Activated naive CD8-positive, alpha-beta T cell (primary cell): Measurements from ENCODE around the gene NAGK.

Source experiments
- H3K27ac Mint-ChIP-seq: one replicate; pipeline ENCODE4 v1.8.0; 2021; ENCODE audit warnings: mixed read lengths
- H3K27me3 Mint-ChIP-seq: one replicate; pipeline ENCODE4 v1.8.0; 2021; ENCODE audit warnings: mixed read lengths
- H3K36me3 Mint-ChIP-seq: one replicate; pipeline ENCODE4 v1.8.0; 2021; ENCODE audit warnings: mixed read lengths
- H3K4me1 Mint-ChIP-seq: one replicate; pipeline ENCODE4 v1.8.0; 2021; ENCODE audit warnings: low read depth, mixed read lengths
- H3K4me3 Mint-ChIP-seq: one replicate; pipeline ENCODE4 v1.8.0; 2021; ENCODE audit warnings: mild to moderate bottlenecking, mixed read lengths
- H3K9me3 Mint-ChIP-seq: one replicate; pipeline ENCODE4 v1.8.0; 2021; ENCODE audit warnings: low read depth, mixed read lengths

Gene NAGK

GRCh38 chr2:71063216-71063615 is 5.2 kb upstream of the NAGK start:
- no peaks in the 10 kb centered on the region for H3K36me3 Mint-ChIP-seq
- no peaks in the 10 kb centered on the region for H3K9me3 Mint-ChIP-seq
- H3K27ac Mint-ChIP-seq, result no peak overlapping the region
- H3K4me3 Mint-ChIP-seq, result no peak overlapping the region
- H3K4me1 Mint-ChIP-seq, result peaks cover 13% of the 10 kb centered on the region
- peaks cover 6% of the 10 kb centered on the region for H3K27me3 Mint-ChIP-seq

GRCh38 chr2:71064110-71064611 is 4.3 kb upstream of the NAGK start:
- Mint-ChIP-seq H3K4me1 (peaks cover 15% of the 10 kb centered on the region), H3K27ac (no peak overlapping the region), H3K27me3 (peaks cover 6% of the 10 kb centered on the region), H3K9me3 (no peaks in the 10 kb centered on the region), H3K4me3 (no peak overlapping the region), H3K36me3 (no peaks in the 10 kb centered on the region)

GRCh38 chr2:71064754-71065621 is 3.5 kb upstream of the NAGK start:
- Mint-ChIP-seq H3K36me3 (no peaks in the 10 kb centered on the region), H3K27ac (no peak overlapping the region), H3K27me3 (no peaks in the 10 kb centered on the region), H3K4me3 (no peak overlapping the region), H3K9me3 (no peaks in the 10 kb centered on the region), H3K4me1 (peaks cover 23% of the 10 kb centered on the region)

- Mint-ChIP-seq H3K4me3 (peak overlapping the region; percentile 54), H3K36me3 (no peaks in the 10 kb centered on the region), H3K4me1 (peaks cover 42% of the 10 kb centered on the region), H3K27ac (peak overlapping the region; percentile 99), H3K27me3 (no peaks in the 10 kb centered on the region), H3K9me3 (no peaks in the 10 kb centered on the region)
Observed at GRCh38 chr2:71066856-71067255, 1.6 kb upstream of the NAGK start.

GRCh38 chr2:71067567-71068217 is 756 bp upstream of the NAGK start:
- Mint-ChIP-seq H3K4me1 (peaks cover 49% of the 10 kb centered on the region), H3K27ac (peak overlapping the region; percentile 99), H3K9me3 (no peaks in the 10 kb centered on the region), H3K27me3 (no peaks in the 10 kb centered on the region), H3K36me3 (no peaks in the 10 kb centered on the region), H3K4me3 (peak overlapping the region; percentile 95)

GRCh38 chr2:71069376-71069775 is 928 bp downstream of the NAGK start:
- Mint-ChIP-seq H3K9me3 (no peaks in the 10 kb centered on the region), H3K27ac (peak overlapping the region; percentile 99), H3K4me1 (peaks cover 66% of the 10 kb centered on the region), H3K36me3 (peaks cover 6% of the 10 kb centered on the region), H3K4me3 (peak overlapping the region; percentile 95), H3K27me3 (no peaks in the 10 kb centered on the region)

- Mint-ChIP-seq H3K27me3 (no peaks in the 10 kb centered on the region), H3K36me3 (peaks cover 6% of the 10 kb centered on the region), H3K27ac (peak overlapping the region; percentile 99), H3K4me3 (peak overlapping the region; percentile 95), H3K9me3 (no peaks in the 10 kb centered on the region), H3K4me1 (peaks cover 66% of the 10 kb centered on the region)
Observed at GRCh38 chr2:71070294-71071093, 2.0 kb downstream of the NAGK start.

GRCh38 chr2:71071681-71072398 is 3.4 kb downstream of the NAGK start:
- Mint-ChIP-seq H3K4me3 (peak overlapping the region; percentile 95), H3K27ac (peak overlapping the region; percentile 97), H3K36me3 (peaks cover 6% of the 10 kb centered on the region), H3K4me1 (peaks cover 65% of the 10 kb centered on the region), H3K9me3 (no peaks in the 10 kb centered on the region), H3K27me3 (no peaks in the 10 kb centered on the region)

- no peaks in the 10 kb centered on the region for H3K27me3 Mint-ChIP-seq
- H3K4me1 Mint-ChIP-seq, result peaks cover 59% of the 10 kb centered on the region
- peak overlapping the region; percentile 97 for H3K27ac Mint-ChIP-seq
- peaks cover 9% of the 10 kb centered on the region for H3K36me3 Mint-ChIP-seq
- H3K9me3 Mint-ChIP-seq, result no peaks in the 10 kb centered on the region
- peak overlapping the region; percentile 95 for H3K4me3 Mint-ChIP-seq
Observed at GRCh38 chr2:71072492-71072891, 4.0 kb downstream of the NAGK start.

GRCh38 chr2:71073475-71073874 is 5.0 kb downstream of the NAGK start:
- Mint-ChIP-seq H3K36me3 (peaks cover 9% of the 10 kb centered on the region), H3K4me1 (peaks cover 55% of the 10 kb centered on the region), H3K27ac (peak overlapping the region; percentile 85), H3K9me3 (no peaks in the 10 kb centered on the region), H3K4me3 (peak overlapping the region; percentile 41), H3K27me3 (no peaks in the 10 kb centered on the region)

- Mint-ChIP-seq H3K36me3 (peaks cover 9% of the 10 kb centered on the region), H3K27ac (no peak overlapping the region), H3K27me3 (no peaks in the 10 kb centered on the region), H3K4me1 (peaks cover 45% of the 10 kb centered on the region), H3K9me3 (no peaks in the 10 kb centered on the region), H3K4me3 (no peak overlapping the region)
Observed at GRCh38 chr2:71074893-71075395, 6.5 kb downstream of the NAGK start.

GRCh38 chr2:71078624-71079023 is 10.2 kb downstream of the NAGK start:
- H3K4me1 Mint-ChIP-seq, result peaks cover 18% of the 10 kb centered on the region
- H3K27ac Mint-ChIP-seq, result peak overlapping the region; percentile 17
- H3K9me3 Mint-ChIP-seq, result no peaks in the 10 kb centered on the region
- peaks cover 7% of the 10 kb centered on the region for H3K36me3 Mint-ChIP-seq
- no peak overlapping the region for H3K4me3 Mint-ChIP-seq
- H3K27me3 Mint-ChIP-seq, result no peaks in the 10 kb centered on the region

- Mint-ChIP-seq H3K4me3 (no peak overlapping the region), H3K27me3 (peaks cover 2% of the 10 kb centered on the region), H3K36me3 (no peaks in the 10 kb centered on the region), H3K9me3 (no peaks in the 10 kb centered on the region), H3K4me1 (peaks cover 20% of the 10 kb centered on the region), H3K27ac (no peak overlapping the region)
Observed at GRCh38 chr2:71082402-71083252, 14.2 kb downstream of the NAGK start.
